Dendritic cell treated with granulocyte-macrophage colony-stimulating factor and Interleukin-4, amounts not matched to agents 40 ng/mL and 50 ng/mL, for 4 days (primary cell): ENCODE results near the gene TBX3.
A peak's percentile ranks its signal among the peaks of the same experiment; 100 is the strongest.
"Not testable (repeated sequence)": the region's sequence is repeated elsewhere in the genome, so short reads cannot be mapped to it uniquely, and the experiment has no call there.

Source experiments
- H3K27ac Mint-ChIP-seq: one replicate; pipeline ENCODE4 v1.8.0; 2022; ENCODE audit warnings: mild to moderate bottlenecking, mixed read lengths
- H3K27me3 Mint-ChIP-seq: one replicate; pipeline ENCODE4 v1.8.0; 2022; ENCODE audit warnings: mild to moderate bottlenecking, mixed read lengths
- H3K36me3 Mint-ChIP-seq: one replicate; pipeline ENCODE4 v1.8.0; 2022; ENCODE audit warnings: low read depth, mixed read lengths
- H3K4me1 Mint-ChIP-seq: one replicate; pipeline ENCODE4 v1.8.0; 2022; ENCODE audit warnings: low read depth, mixed read lengths
- H3K4me3 Mint-ChIP-seq: one replicate; pipeline ENCODE4 v1.8.0; 2022; ENCODE audit warnings: mild to moderate bottlenecking, moderate library complexity, mixed read lengths
- H3K9me3 Mint-ChIP-seq: one replicate; pipeline ENCODE4 v1.8.0; 2022; ENCODE audit warnings: mixed read lengths
- intact Hi-C: fragments of 100-400 bp; cut with micrococcal nuclease; formaldehyde crosslinking; loops from one replicate; pipeline ENCODE4 v1.15.0; 2022

Gene TBX3

GRCh38 chr12:114684098-114684869 is at the start of gene TBX3:
TBX3 (minus strand) TSS chr12:114684175; CDS start chr12:114683200, 975 bp downstream.
- intact Hi-C loops: no loop called here
- H3K27me3 Mint-ChIP-seq: peaks cover 98% of the 10 kb centered on the region
- H3K4me3 Mint-ChIP-seq: peak within 1 kb of the TSS; percentile 71
- H3K9me3 Mint-ChIP-seq: no peaks in the 10 kb centered on the region
- peaks cover 24% of the 10 kb centered on the region for H3K4me1 Mint-ChIP-seq
- H3K36me3 Mint-ChIP-seq: no peaks in the 10 kb centered on the region
- H3K27ac Mint-ChIP-seq: no peak within 1 kb of the TSS

- no peak overlapping the region for H3K4me3 Mint-ChIP-seq
- H3K9me3 Mint-ChIP-seq: no peaks in the 10 kb centered on the region
- H3K4me1 Mint-ChIP-seq: no peaks in the 10 kb centered on the region
- H3K36me3 Mint-ChIP-seq: no peaks in the 10 kb centered on the region
- no peak overlapping the region for H3K27ac Mint-ChIP-seq
- intact Hi-C loops: no loop called here
- H3K27me3 Mint-ChIP-seq: peaks cover 50% of the 10 kb centered on the region
Measured at GRCh38 chr12:114732426-114733030, 48.6 kb upstream of the TBX3 start.

- Mint-ChIP-seq H3K4me1 (no peaks in the 10 kb centered on the region), H3K27ac (no peak overlapping the region), H3K9me3 (no peaks in the 10 kb centered on the region), H3K36me3 (no peaks in the 10 kb centered on the region), H3K4me3 (no peak overlapping the region), H3K27me3 (peaks cover 29% of the 10 kb centered on the region)
- intact Hi-C loops: no loop called here
Measured at GRCh38 chr12:114729731-114730130, 45.8 kb upstream of the TBX3 start.

- Mint-ChIP-seq H3K4me3 (no peak overlapping the region), H3K36me3 (no peaks in the 10 kb centered on the region), H3K4me1 (no peaks in the 10 kb centered on the region), H3K27ac (no peak overlapping the region), H3K27me3 (peaks cover 9% of the 10 kb centered on the region), H3K9me3 (no peaks in the 10 kb centered on the region)
- intact Hi-C loops: no loop called here
Measured at GRCh38 chr12:114726092-114726710, 42.2 kb upstream of the TBX3 start.

- H3K4me1 Mint-ChIP-seq, H3K36me3 Mint-ChIP-seq, H3K27ac Mint-ChIP-seq, intact Hi-C loops, H3K9me3 Mint-ChIP-seq, H3K27me3 Mint-ChIP-seq, H3K4me3 Mint-ChIP-seq: not testable (repeated sequence)
Measured at GRCh38 chr12:114722176-114722575, 38.2 kb upstream of the TBX3 start.

- intact Hi-C loops: no loop called here
- peaks cover 10% of the 10 kb centered on the region for H3K27me3 Mint-ChIP-seq
- H3K36me3 Mint-ChIP-seq: no peaks in the 10 kb centered on the region
- no peak overlapping the region for H3K27ac Mint-ChIP-seq
- H3K4me1 Mint-ChIP-seq: no peaks in the 10 kb centered on the region
- no peak overlapping the region for H3K4me3 Mint-ChIP-seq
- H3K9me3 Mint-ChIP-seq: no peaks in the 10 kb centered on the region
Measured at GRCh38 chr12:114721266-114721665, 37.3 kb upstream of the TBX3 start.

GRCh38 chr12:114713466-114714215 is 29.7 kb upstream of the TBX3 start:
- Mint-ChIP-seq H3K36me3 (no peaks in the 10 kb centered on the region), H3K27ac (no peak overlapping the region), H3K27me3 (peaks cover 35% of the 10 kb centered on the region), H3K4me3 (no peak overlapping the region), H3K9me3 (peaks cover 9% of the 10 kb centered on the region), H3K4me1 (no peaks in the 10 kb centered on the region)
- intact Hi-C loops: no loop called here

- H3K27me3 Mint-ChIP-seq: peaks cover 38% of the 10 kb centered on the region
Measured at GRCh38 chr12:114711689-114712152, 27.7 kb upstream of the TBX3 start.

GRCh38 chr12:114710151-114710550 is 26.2 kb upstream of the TBX3 start:
- Mint-ChIP-seq H3K27me3 (peaks cover 38% of the 10 kb centered on the region), H3K4me3 (no peak overlapping the region), H3K36me3 (no peaks in the 10 kb centered on the region), H3K27ac (no peak overlapping the region), H3K9me3 (peaks cover 9% of the 10 kb centered on the region), H3K4me1 (no peaks in the 10 kb centered on the region)
- intact Hi-C loops: no loop called here

More at GRCh38 chr12:114711689-114712152, 27.7 kb upstream of the TBX3 start:
- intact Hi-C loops: no loop called here
- Mint-ChIP-seq H3K9me3 (peaks cover 9% of the 10 kb centered on the region), H3K36me3 (no peaks in the 10 kb centered on the region), H3K27ac (no peak overlapping the region), H3K4me1 (no peaks in the 10 kb centered on the region), H3K4me3 (no peak overlapping the region)

- peaks cover 7% of the 10 kb centered on the region for H3K9me3 Mint-ChIP-seq
- H3K27me3 Mint-ChIP-seq: peaks cover 41% of the 10 kb centered on the region
- intact Hi-C loops: no loop called here
- H3K27ac Mint-ChIP-seq: no peak overlapping the region
- H3K4me1 Mint-ChIP-seq: no peaks in the 10 kb centered on the region
- H3K36me3 Mint-ChIP-seq: no peaks in the 10 kb centered on the region
- H3K4me3 Mint-ChIP-seq: no peak overlapping the region
Measured at GRCh38 chr12:114709112-114709511, 25.1 kb upstream of the TBX3 start.

- H3K9me3 Mint-ChIP-seq, H3K4me1 Mint-ChIP-seq, H3K36me3 Mint-ChIP-seq, H3K27ac Mint-ChIP-seq, intact Hi-C loops, H3K4me3 Mint-ChIP-seq: not testable (repeated sequence)
- peaks cover 46% of the 10 kb centered on the region for H3K27me3 Mint-ChIP-seq
Measured at GRCh38 chr12:114708598-114708997, 24.6 kb upstream of the TBX3 start.

GRCh38 chr12:114704096-114704495 is 20.1 kb upstream of the TBX3 start:
- Mint-ChIP-seq H3K27ac (no peak overlapping the region), H3K36me3 (no peaks in the 10 kb centered on the region), H3K9me3 (no peaks in the 10 kb centered on the region), H3K4me1 (no peaks in the 10 kb centered on the region), H3K27me3 (peaks cover 62% of the 10 kb centered on the region), H3K4me3 (no peak overlapping the region)
- intact Hi-C loops: no loop called here

GRCh38 chr12:114703060-114703493 is 19.1 kb upstream of the TBX3 start:
- no peaks in the 10 kb centered on the region for H3K9me3 Mint-ChIP-seq
- H3K27me3 Mint-ChIP-seq: peaks cover 69% of the 10 kb centered on the region
- intact Hi-C loops: no loop called here
- H3K4me1 Mint-ChIP-seq: no peaks in the 10 kb centered on the region
- no peak overlapping the region for H3K4me3 Mint-ChIP-seq
- no peak overlapping the region for H3K27ac Mint-ChIP-seq
- H3K36me3 Mint-ChIP-seq: no peaks in the 10 kb centered on the region

- Mint-ChIP-seq H3K27ac (no peak overlapping the region), H3K4me1 (no peaks in the 10 kb centered on the region), H3K27me3 (peaks cover 75% of the 10 kb centered on the region)
Measured at GRCh38 chr12:114702462-114702861, 18.5 kb upstream of the TBX3 start.

More at GRCh38 chr12:114702462-114702861, 18.5 kb upstream of the TBX3 start:
- intact Hi-C loops: no loop called here
- no peaks in the 10 kb centered on the region for H3K36me3 Mint-ChIP-seq
- H3K4me3 Mint-ChIP-seq: no peak overlapping the region
- no peaks in the 10 kb centered on the region for H3K9me3 Mint-ChIP-seq
